Endothelial cell of umbilical vein (primary cell): Measurements from ENCODE around the gene SLCO2A1. TPM values are rescaled to one million over a fixed set of nuclear protein-coding genes. Genes with fewer than 3 reads are reported as not detected.

Experiments used
- BruUV-seq: library from RNA; stranded (reverse); fragments of 400-500 nt; replicated peaks from 2 replicates; lab custom pipeline; 2021; lab: Mats Ljungman, UMichigan
- CTCF ChIA-PET: fragments of 300-600, 350-600 bp; sonication (Branson Sonifier 250); formaldehyde crosslinking; loops from one replicate; lab custom pipeline; 2021; ENCODE audit warnings: antibody characterized with exemption, inconsistent platforms; lab: Charles Lee
- POLR2A ChIA-PET: fragments of 300-600, 350-600 bp; sonication (Branson Sonifier 250); formaldehyde crosslinking; loops from one replicate; lab custom pipeline; 2021; ENCODE audit warnings: antibody characterized with exemption, inconsistent platforms; lab: Charles Lee
- DNase-seq: peaks from one replicate; pipeline ENCODE4 v3.0.0-alpha.2; 2011; ENCODE audit warnings: low read depth, low spot score
- FAIRE-seq: peaks from 2 replicates; lab custom pipeline; 2011; peaks lifted over from hg19 to GRCh38; lab: Jason Lieb, UNC
- H2AFZ ChIP-seq: 2 replicates; pipeline ENCODE4 v1.6.0; 2012; ENCODE audit warnings: low read depth, low read length, control low read depth, inconsistent platforms
- H3K27ac ChIP-seq: 2 replicates; pipeline ENCODE4 v1.5.1; 2011; ENCODE audit warnings: low read depth, mild to moderate bottlenecking, control low read depth, low read length, moderate library complexity; ENCODE audit not compliant: insufficient read depth
- H3K27me3 ChIP-seq, 2 experiments: 2 replicates each; pipeline versions ENCODE4 v1.6.0 to v1.6.1; 2011; ENCODE audit warnings: low read length in 2 of 2, mixed read lengths in 1 of 2; ENCODE audit not compliant: control insufficient read depth in 2 of 2, insufficient read depth in 2 of 2
- H3K36me3 ChIP-seq, 2 experiments: 2 replicates in 1 of 2; 3 replicates in 1 of 2; pipeline ENCODE4 v1.5.1; 2011; ENCODE audit warnings: low read length in 2 of 2, mild to moderate bottlenecking in 1 of 2, moderate library complexity in 1 of 2; ENCODE audit not compliant: control insufficient read depth in 2 of 2, insufficient read depth in 2 of 2; ENCODE audit errors: extremely low read depth in 1 of 2
- H3K4me1 ChIP-seq: 3 replicates; pipeline ENCODE4 v1.5.1; 2011; ENCODE audit warnings: mild to moderate bottlenecking, low read length; ENCODE audit not compliant: control insufficient read depth, insufficient read depth; ENCODE audit errors: extremely low read depth
- H3K4me2 ChIP-seq: 2 replicates; pipeline ENCODE4 v1.6.1; 2011; ENCODE audit warnings: low read length, control low read depth, mixed read lengths; ENCODE audit not compliant: insufficient read depth
- H3K4me3 ChIP-seq, 3 experiments: fragments of 200-600 bp in 1 of 3; sonication (generic), shearing (Covaris generic) in 1 of 3; replicated peaks in 1 of 3; 2 replicates each; pipeline ENCODE4 v1.5.1; 2011 to 2016; ENCODE audit warnings: control low read depth in 3 of 3, low read length in 3 of 3, mild to moderate bottlenecking in 2 of 3, inconsistent platforms in 1 of 3, low read depth in 1 of 3, moderate library complexity in 1 of 3; ENCODE audit not compliant: insufficient read depth in 1 of 3
- H3K79me2 ChIP-seq: 2 replicates; pipeline ENCODE4 v1.6.0; 2012; ENCODE audit warnings: low read length, inconsistent platforms; ENCODE audit not compliant: control insufficient read depth, insufficient read depth
- H3K9ac ChIP-seq: replicated peaks from 2 replicates; pipeline ENCODE3; 2011; ENCODE audit warnings: low read length, control low read depth; ENCODE audit not compliant: insufficient read depth; ENCODE audit errors: extremely low read depth
- H3K9me1 ChIP-seq: replicated peaks from 3 replicates; pipeline ENCODE4 v1.6.0; 2011; ENCODE audit warnings: mild to moderate bottlenecking, low read length; ENCODE audit not compliant: control insufficient read depth, insufficient read depth; ENCODE audit errors: extremely low read depth
- H3K9me3 ChIP-seq: replicated peaks from 2 replicates; pipeline ENCODE4 v1.5.1; 2012; ENCODE audit warnings: low read length, inconsistent platforms; ENCODE audit not compliant: control insufficient read depth, insufficient read depth
- H4K20me1 ChIP-seq: replicated peaks from 2 replicates; pipeline ENCODE3; 2011; ENCODE audit warnings: mild to moderate bottlenecking, low read length; ENCODE audit not compliant: control insufficient read depth, insufficient read depth; ENCODE audit errors: extremely low read depth
- CTCF ChIP-seq, 2 donors: IDR thresholded peaks; 1 replicate in 1 of 2; 2 replicates in 1 of 2; pipeline ENCODE4 v1.5.1; 2011; ENCODE audit warnings: low read length in 2 of 2, mild to moderate bottlenecking in 2 of 2, moderate library complexity in 2 of 2, control low read depth in 1 of 2, inconsistent platforms in 1 of 2, low read depth in 1 of 2; ENCODE audit not compliant: insufficient read depth in 1 of 2; ENCODE audit errors: extremely low read depth in 1 of 2
- EZH2 ChIP-seq: IDR thresholded peaks from 2 replicates; pipeline ENCODE4 v1.6.1; 2012; ENCODE audit warnings: borderline replicate concordance, low read depth, mild to moderate bottlenecking, moderate library complexity, low read length, inconsistent platforms; ENCODE audit not compliant: severe bottlenecking
- FOS ChIP-seq: IDR thresholded peaks from 2 replicates; pipeline ENCODE4 v1.6.1; 2011; ENCODE audit warnings: mild to moderate bottlenecking, low read length, moderate library complexity, borderline replicate concordance; ENCODE audit not compliant: insufficient read depth
- GATA2 ChIP-seq: IDR thresholded peaks from 2 replicates; pipeline ENCODE4 v1.7.0; 2011; ENCODE audit warnings: low read depth, mild to moderate bottlenecking, moderate library complexity, mixed read lengths, low read length; ENCODE audit not compliant: insufficient read length, insufficient read depth
- JUN ChIP-seq: IDR thresholded peaks from 2 replicates; pipeline ENCODE4 v1.6.1; 2011; ENCODE audit warnings: borderline replicate concordance, low read depth; ENCODE audit not compliant: insufficient read length, insufficient read depth
- MAX ChIP-seq: IDR thresholded peaks from 2 replicates; pipeline ENCODE4 v1.6.1; 2011; ENCODE audit not compliant: insufficient read depth, insufficient read length
- MYC ChIP-seq: IDR thresholded peaks from one replicate; pipeline ENCODE4 v1.6.1; 2011; ENCODE audit warnings: mild to moderate bottlenecking, low read depth, low read length
- POLR2A ChIP-seq: IDR thresholded peaks from 2 replicates; pipeline ENCODE4 v1.6.1; 2012; ENCODE audit warnings: low read depth, mild to moderate bottlenecking, control low read depth, low read length
- POLR2AphosphoS5 ChIP-seq: IDR thresholded peaks from 2 replicates; pipeline ENCODE4 v1.6.1; 2012; ENCODE audit warnings: low read depth, mild to moderate bottlenecking, control low read depth, low read length, moderate library complexity; ENCODE audit not compliant: insufficient read depth
- dilution Hi-C: fragments of 300-500 bp; cut with MboI; formaldehyde crosslinking; loops from one replicate; pipeline ENCODE4 v1.15.0; 2019; ENCODE audit warnings: low sequenced_read_pairs; ENCODE audit not compliant: extremely low pct_ligation_motif_present
- intact Hi-C: fragments of 100-400 bp; cut with micrococcal nuclease; formaldehyde crosslinking; loops from one replicate; pipeline ENCODE4 v1.10.0; 2022
- polyA plus RNA-seq, 4 experiments: library from polyadenylated mRNA; depleted of rRNA in 3 of 4; stranded (reverse) in 3 of 4; unstranded in 1 of 4; fragments of >200 nt; gene quantifications; 2 replicates each; pipeline versions ENCODE4 v1.2.1 to v1.2.3, GENCODE V29; 2011 to 2012; ENCODE audit warnings: missing spikeins in 1 of 4
- total RNA-seq: library from RNA; stranded (reverse); gene quantifications from 2 replicates; pipeline ENCODE4 v1.2.3, GENCODE V29; 2021

Gene SLCO2A1
- total and polyA plus RNA-seq, 2 donors (not counting 3 experiments of a cell fraction or from before 2014, with no cell fraction given): 1.4 to 11.9 TPM

GRCh38 chr3:134057654-134058110 is 28.0 kb upstream of the SLCO2A1 start:
- TF ChIP-seq MAX (no peak), CTCF (IDR thresholded peaks at IDR 0.05; ENCODE audit: extremely low read depth in 1 of 2, insufficient read depth in 1 of 2, low read depth in 1 of 2, low read length in 2 of 2) (no peak), FOS (no peak), JUN (no peak), EZH2 (no peak), POLR2A (no peak), POLR2AphosphoS5 (no peak), GATA2 (no peak), MYC (no peak)
- H3K79me2 ChIP-seq: no peaks in the 10 kb centered on the region
- no peaks in the 10 kb centered on the region for H3K9me3 ChIP-seq
- no peak overlapping the region for H3K27ac ChIP-seq
- no peaks in the 10 kb centered on the region for H3K4me1 ChIP-seq
- no peaks in the 10 kb centered on the region for H4K20me1 ChIP-seq
- FAIRE-seq (no peak), DNase-seq (no peak)
- CTCF ChIA-PET: interaction anchor here (1.0 kb wide), 1 partner anchor 127 kb away, joined by 3 read pairs; no protein-coding TSS in a partner anchor
- intact Hi-C loops (no loop called here), dilution Hi-C loops (no loop called here)
- no peaks in the 10 kb centered on the region for H3K27me3 ChIP-seq
- H3K4me2 ChIP-seq: no peak overlapping the region
- H3K9ac ChIP-seq: no peak overlapping the region
- H3K9me1 ChIP-seq: no peaks in the 10 kb centered on the region
- POLR2A ChIA-PET: no interaction called here
- H3K4me3 ChIP-seq: no peak overlapping the region
- H3K36me3 ChIP-seq: no peaks in the 10 kb centered on the region
- BruUV-seq: no TSS peak
- no peak overlapping the region for H2AFZ ChIP-seq
